ENCODE measurements around the gene MYO5B. TPM values are rescaled to one million over a fixed set of nuclear protein-coding genes. Genes with fewer than 3 reads are reported as not detected.

The MYO5B gene
- total and polyA plus RNA-seq, 2 of the 4 experiments (the other 2 are of a cell fraction): 0.24 to 0.54 TPM

GRCh38 chr18:49960376-49960775, 234.6 kb downstream of the MYO5B start:
- Histone ChIP-seq H3K4ac (ENCODE audit: low read depth, low read length) (no peak overlapping the region), H3K4me1 (ENCODE audit: control insufficient read depth, insufficient read depth, low read length) (no peaks in the 10 kb centered on the region), H4K20me1 (ENCODE audit: insufficient read depth, low read length) (no peaks in the 10 kb centered on the region), H2BK20ac (ENCODE audit: low read depth, low read length) (no peak overlapping the region), H3K56ac (ENCODE audit: extremely low read depth, insufficient read depth, low read length) (no peak overlapping the region), H3K18ac (ENCODE audit: low read depth, low read length) (no peak overlapping the region), H4K91ac (ENCODE audit: insufficient read depth, low read depth, low read length) (no peak overlapping the region), H3K36me3 (ENCODE audit: control insufficient read depth, insufficient read depth, low read length) (no peaks in the 10 kb centered on the region), H3K9me3 (ENCODE audit: control insufficient read depth, insufficient read depth, low read length) (no peaks in the 10 kb centered on the region), H2BK120ac (ENCODE audit: low read depth, low read length) (no peak overlapping the region), H3K27me3 (ENCODE audit: control insufficient read depth, insufficient read depth, low read length) (no peaks in the 10 kb centered on the region; the same call in 1 of the 2 replicates), H4K5ac (ENCODE audit: low read depth, low read length) (no peak overlapping the region), H3K9ac (ENCODE audit: low read depth, low read length) (no peak overlapping the region), H3K79me1 (ENCODE audit: low read depth in 1 of 2, low read length in 2 of 2) (no peaks in the 10 kb centered on the region), H4K8ac (ENCODE audit: low read depth in 2 of 2, low read length in 2 of 2) (no peak overlapping the region), H3K27ac (ENCODE audit: insufficient read depth, low read length) (no peak overlapping the region), H2AK5ac (ENCODE audit: low read depth, low read length) (no peak overlapping the region), H3K4me3 (ENCODE audit: insufficient read depth, low read depth, low read length) (no peak overlapping the region), H2AFZ (replicated peaks; ENCODE audit: low read length, poor library complexity) (no peak overlapping the region), H3K14ac (replicated peaks; ENCODE audit: low read depth, low read length) (no peak overlapping the region), H3K4me2 (ENCODE audit: low read depth, low read length) (no peak overlapping the region), H2BK5ac (ENCODE audit: low read depth, low read length, poor library complexity, severe bottlenecking) (no peak overlapping the region), H3K9me1 (ENCODE audit: insufficient read depth, low read length) (no peaks in the 10 kb centered on the region), H2AK9ac (replicated peaks; ENCODE audit: low read depth, low read length, poor library complexity) (no peak overlapping the region), H3K23ac (ENCODE audit: low read depth, low read length) (no peak overlapping the region), H2BK15ac (ENCODE audit: low read depth, low read length) (no peak overlapping the region)
- in situ Hi-C loops (cut with MboI; ENCODE audit: low sequenced_read_pairs) (no loop called here), intact Hi-C loops (cut with micrococcal nuclease) (loop anchor here (10.0 kb wide), 1 partner anchor 224 kb away; no protein-coding TSS in a partner anchor), dilution Hi-C loops (cut with HindIII; ENCODE audit: low sequenced_read_pairs, unreplicated experiment) (no loop called here)
- CTCF ChIA-PET: no interaction called here
- POLR2A ChIA-PET (ENCODE audit: unreplicated experiment): no interaction called here
- no peak for TF ChIP-seq CEBPB (IDR thresholded peaks at IDR 0.05; ENCODE audit: low read depth, low read length)
- no peak for TF ChIP-seq RCOR1 (IDR thresholded peaks at IDR 0.05; ENCODE audit: insufficient replicate concordance, low read length)
- TF ChIP-seq CTCF (conservative IDR thresholded peaks at IDR 0.05; ENCODE audit: low read depth, low read length): no peak
- TF ChIP-seq SMC3 (IDR thresholded peaks at IDR 0.05; ENCODE audit: low read depth, low read length): no peak
- no peak for TF ChIP-seq RAD21 (IDR thresholded peaks at IDR 0.05; ENCODE audit: low read length)
- no peak for TF ChIP-seq USF2 (IDR thresholded peaks at IDR 0.05; ENCODE audit: low read depth, low read length)
- no peak for TF ChIP-seq MAFK (IDR thresholded peaks at IDR 0.05; ENCODE audit: low read depth, low read length)
- TF ChIP-seq NFE2L2 (IDR thresholded peaks at IDR 0.05; ENCODE audit: low read depth, low read length): no peak
- no peak for TF ChIP-seq MAZ (IDR thresholded peaks at IDR 0.05; ENCODE audit: borderline replicate concordance, low read depth, low read length)
- no peak for TF ChIP-seq MXI1 (IDR thresholded peaks at IDR 0.05; ENCODE audit: borderline replicate concordance, low read depth, low read length)
- no peak for TF ChIP-seq RFX5 (IDR thresholded peaks at IDR 0.05; ENCODE audit: low read depth, low read length)
- no peak for TF ChIP-seq BHLHE40 (IDR thresholded peaks at IDR 0.05; ENCODE audit: low read depth, low read length)
- no peak for TF ChIP-seq FOS (IDR thresholded peaks at IDR 0.05; ENCODE audit: low read depth, low read length)
- no peak for TF ChIP-seq POLR2A (IDR thresholded peaks at IDR 0.05; ENCODE audit: low read depth, low read length)
- DNase-seq (no peak), ATAC-seq (ENCODE audit: low read depth) (no peak)
- WGBS, 2 experiments (ENCODE audit: extremely low coverage in 2 of 2, insufficient read length in 1 of 2): no CpG with 5 or more reads among the region's 4 CpGs
- BruUV-seq (replicated peaks): no TSS peak

Data from IMR-90 (cell line).